H9 (cell line): Measurements from ENCODE around the gene CACNG5. TPM values are rescaled to one million over a fixed set of nuclear protein-coding genes. Genes with fewer than 3 reads are reported as not detected.

Source experiments
- DNase-seq: peaks from one replicate; pipeline ENCODE4 v3.0.0-alpha.2; 2017
- H2AFZ ChIP-seq: one replicate; pipeline ENCODE4 v1.6.1; 2013; ENCODE audit warnings: mild to moderate bottlenecking, low read length, control low read depth, moderate library complexity
- H2AK5ac ChIP-seq: 2 replicates; pipeline ENCODE4 v1.6.1; 2013; ENCODE audit warnings: low read length, control low read depth, mixed read lengths; ENCODE audit not compliant: insufficient read length
- H2BK120ac ChIP-seq: one replicate; pipeline ENCODE4 v1.6.1; 2013; ENCODE audit warnings: low read depth, mild to moderate bottlenecking, low read length, control low read depth, inconsistent platforms; ENCODE audit not compliant: poor library complexity, severe bottlenecking
- H2BK12ac ChIP-seq: 2 replicates; pipeline ENCODE4 v1.6.1; 2013; ENCODE audit warnings: low read length, control low read depth, mixed read lengths, low read depth; ENCODE audit not compliant: insufficient read length
- H2BK15ac ChIP-seq: 2 replicates; pipeline ENCODE4 v1.6.1; 2013; ENCODE audit warnings: low read depth, low read length, control low read depth
- H2BK20ac ChIP-seq: one replicate; pipeline ENCODE4 v1.6.1; 2013; ENCODE audit warnings: low read depth, mild to moderate bottlenecking, low read length, control low read depth, inconsistent platforms; ENCODE audit not compliant: poor library complexity, severe bottlenecking
- H2BK5ac ChIP-seq: 2 replicates; pipeline ENCODE4 v1.6.1; 2013; ENCODE audit warnings: low read length, control low read depth, mixed read lengths; ENCODE audit not compliant: insufficient read length
- H3K14ac ChIP-seq: 2 replicates; pipeline ENCODE4 v1.6.1; 2013; ENCODE audit warnings: low read length, control low read depth; ENCODE audit not compliant: insufficient read depth
- H3K18ac ChIP-seq: 2 replicates; pipeline ENCODE4 v1.6.1; 2013; ENCODE audit warnings: low read depth, mild to moderate bottlenecking, mixed read lengths, low read length, control low read depth; ENCODE audit not compliant: insufficient read length
- H3K23ac ChIP-seq: 2 replicates; pipeline ENCODE4 v1.6.1; 2013; ENCODE audit warnings: low read length, control low read depth, mixed read lengths, low read depth; ENCODE audit not compliant: insufficient read length
- H3K23me2 ChIP-seq: 2 replicates; pipeline ENCODE4 v1.6.1; 2013; ENCODE audit warnings: low read depth, mild to moderate bottlenecking, mixed read lengths, low read length, control low read depth; ENCODE audit not compliant: insufficient read length, poor library complexity, severe bottlenecking
- H3K27ac ChIP-seq: 2 replicates; pipeline ENCODE4 v1.5.1; 2013; ENCODE audit warnings: low read length, control low read depth, mixed read lengths, low read depth; ENCODE audit not compliant: insufficient read length
- H3K27me3 ChIP-seq: 2 replicates; pipeline ENCODE4 v1.6.1; 2013; ENCODE audit warnings: low read length, control low read depth, inconsistent platforms; ENCODE audit not compliant: insufficient read depth
- H3K4ac ChIP-seq: 2 replicates; pipeline ENCODE4 v1.6.1; 2013; ENCODE audit warnings: low read depth, mild to moderate bottlenecking, control low read depth, inconsistent platforms, low read length, moderate library complexity
- H3K4me1 ChIP-seq: 2 replicates; pipeline ENCODE4 v1.6.1; 2013; ENCODE audit warnings: low read length, control low read depth, inconsistent platforms; ENCODE audit not compliant: insufficient read depth
- H3K4me2 ChIP-seq: 2 replicates; pipeline ENCODE4 v1.6.1; 2013; ENCODE audit warnings: low read length, control low read depth, mixed read lengths; ENCODE audit not compliant: insufficient read length, insufficient read depth
- H3K56ac ChIP-seq: 2 replicates; pipeline ENCODE4 v1.6.1; 2013; ENCODE audit warnings: low read depth, mild to moderate bottlenecking, mixed read lengths, low read length, control low read depth; ENCODE audit not compliant: insufficient read length
- H3K79me1 ChIP-seq: 2 replicates; pipeline ENCODE4 v1.6.1; 2013; ENCODE audit warnings: low read depth, mild to moderate bottlenecking, moderate library complexity, low read length, control low read depth, inconsistent platforms; ENCODE audit not compliant: insufficient read depth, poor library complexity, severe bottlenecking
- H3K79me2 ChIP-seq: 2 replicates; pipeline ENCODE4 v1.6.1; 2013; ENCODE audit warnings: low read length, control low read depth, inconsistent platforms; ENCODE audit not compliant: insufficient read depth
- H3K9ac ChIP-seq: 2 replicates; pipeline ENCODE4 v1.6.1; 2013; ENCODE audit warnings: low read length, control low read depth, mixed read lengths; ENCODE audit not compliant: insufficient read length; ENCODE audit errors: extremely low read depth
- H3K9me3 ChIP-seq: one replicate; pipeline ENCODE4 v1.6.1; 2013; ENCODE audit warnings: low read depth, low read length, inconsistent platforms; ENCODE audit not compliant: control insufficient read depth
- H3T11ph ChIP-seq: one replicate; pipeline ENCODE4 v1.6.1; 2013; ENCODE audit warnings: mild to moderate bottlenecking, low read length, control low read depth, inconsistent platforms
- H4K20me1 ChIP-seq: one replicate; pipeline ENCODE4 v1.6.1; 2013; ENCODE audit not compliant: control insufficient read depth, insufficient read length, insufficient read depth
- H4K5ac ChIP-seq: 2 replicates; pipeline ENCODE4 v1.6.1; 2013; ENCODE audit warnings: low read depth, mild to moderate bottlenecking, mixed read lengths, low read length, control low read depth; ENCODE audit not compliant: insufficient read length
- H4K8ac ChIP-seq: replicated peaks from 2 replicates; pipeline ENCODE4 v1.6.1; 2013; ENCODE audit warnings: low read length, control low read depth, mixed read lengths, low read depth; ENCODE audit not compliant: insufficient read length
- H4K91ac ChIP-seq: 2 replicates; pipeline ENCODE4 v1.6.1; 2013; ENCODE audit warnings: low read depth, mild to moderate bottlenecking, moderate library complexity, mixed read lengths, low read length, control low read depth; ENCODE audit not compliant: insufficient read length
- H3K27ac Mint-ChIP-seq, 3 experiments: 2 replicates in 2 of 3; 3 replicates in 1 of 3; pipeline ENCODE4 v1.8.0; 2020 to 2021; ENCODE audit warnings: mixed read lengths in 3 of 3, mild to moderate bottlenecking in 1 of 3, moderate library complexity in 1 of 3
- H3K27me3 Mint-ChIP-seq: 2 replicates; pipeline ENCODE4 v1.8.0; 2021; ENCODE audit warnings: low read depth, mild to moderate bottlenecking, moderate library complexity, mixed read lengths
- H3K36me3 Mint-ChIP-seq, 3 experiments: 2 replicates in 2 of 3; 3 replicates in 1 of 3; pipeline ENCODE4 v1.8.0; 2020 to 2021; ENCODE audit warnings: low read depth in 3 of 3, mixed read lengths in 3 of 3; ENCODE audit not compliant: insufficient read depth in 1 of 3
- H3K4me1 Mint-ChIP-seq, 2 experiments: 2 replicates each; pipeline ENCODE4 v1.8.0; 2020; ENCODE audit warnings: mixed read lengths in 2 of 2
- H3K4me3 Mint-ChIP-seq, 2 experiments: 2 replicates in 1 of 2; 3 replicates in 1 of 2; pipeline ENCODE4 v1.8.0; 2020 to 2021; ENCODE audit warnings: mild to moderate bottlenecking in 2 of 2, mixed read lengths in 2 of 2, moderate library complexity in 1 of 2
- H3K9me3 Mint-ChIP-seq, 2 experiments: 2 replicates in 1 of 2; 3 replicates in 1 of 2; pipeline ENCODE4 v1.8.0; 2020; ENCODE audit warnings: mild to moderate bottlenecking in 2 of 2, mixed read lengths in 2 of 2, moderate library complexity in 1 of 2
- CTCF ChIP-seq: fragments of 200-600 bp; sonication (generic); conservative IDR thresholded peaks from 3 replicates; pipeline ENCODE4 v1.8.0; 2021; ENCODE audit warnings: antibody characterized with exemption, mild to moderate bottlenecking
- WGBS: extraction: QIAGEN DNeasy Blood & Tissue Kit; methylation state at CpG from one replicate; pipeline ENCODE4 v1.1.7; 2013; ENCODE audit warnings: missing lambda C conversion rate, low lambda C conversion rate, mixed read lengths; ENCODE audit not compliant: insufficient read length; ENCODE audit errors: extremely low coverage; 5-methylcytosine and 5-hydroxymethylcytosine counted together
- total RNA-seq: library from RNA; stranded (reverse); gene quantifications from 2 replicates; pipeline ENCODE4 v1.2.1, GENCODE V29; 2021

CACNG5 gene
- total RNA-seq, 1 experiment from 2014 or later: 1.6 TPM

GRCh38 chr17:66799849-66800537, 34.9 kb upstream of the CACNG5 start:
- Histone ChIP-seq H4K5ac (no peak overlapping the region), H3K27ac (no peak overlapping the region), H3K4ac (no peak overlapping the region), H2BK5ac (no peak overlapping the region), H3K79me1 (no peaks in the 10 kb centered on the region), H2AK5ac (no peak overlapping the region), H2AFZ (no peak overlapping the region), H2BK20ac (no peak overlapping the region), H2BK12ac (no peak overlapping the region), H3K9me3 (no peaks in the 10 kb centered on the region), H3K27me3 (no peaks in the 10 kb centered on the region; the same call in 1 of the 2 replicates), H4K8ac (no peak overlapping the region), H3K9ac (no peak overlapping the region), H2BK120ac (no peak overlapping the region), H3K4me1 (peaks cover 11% of the 10 kb centered on the region; the same call in 1 of the 2 replicates), H3K23me2 (no peaks in the 10 kb centered on the region), H3K23ac (no peak overlapping the region), H3K18ac (no peak overlapping the region), H3T11ph (no peak overlapping the region), H3K79me2 (no peaks in the 10 kb centered on the region), H4K91ac (no peak overlapping the region), H2BK15ac (no peak overlapping the region), H3K56ac (no peak overlapping the region), H3K4me2 (no peak overlapping the region), H4K20me1 (no peaks in the 10 kb centered on the region), H3K14ac (no peak overlapping the region)
- WGBS: no CpG with 5 or more reads among the region's 10 CpGs
- TF ChIP-seq CTCF: peak; percentile 43; the same call in 2 of the 3 replicates
- H3K4me1 Mint-ChIP-seq: peaks cover 25 to 28% of the 10 kb centered on the region in 2 experiments
- no peak overlapping the region for H3K4me3 Mint-ChIP-seq
- H3K27me3 Mint-ChIP-seq: no peaks in the 10 kb centered on the region
- H3K27ac Mint-ChIP-seq: no peak overlapping the region
- H3K9me3 Mint-ChIP-seq: no peaks in the 10 kb centered on the region; a peak in 1 of 5 replicates
- no peak for DNase-seq
- peaks cover 0 to 7% (median 4%) of the 10 kb centered on the region in 3 experiments; a peak in 2 of 7 replicates for H3K36me3 Mint-ChIP-seq
